Activated CD4-positive, alpha-beta T cell treated with anti-CD3 and anti-CD28 coated beads, Interleukin-2, amount 10 ng/mL, durations not matched to agents 7 days and 5 days (primary cell): ENCODE data around the gene AMBRA1. TPM values are rescaled to one million over a fixed set of nuclear protein-coding genes. Genes with fewer than 3 reads are reported as not detected.

Experiments used
- CTCF ChIA-PET: fragments of 350-600 bp; sonication (Branson Sonifier 250); formaldehyde crosslinking; loops from one replicate; lab custom pipeline; 2021; ENCODE audit warnings: antibody characterized with exemption; lab: Charles Lee
- POLR2A ChIA-PET: fragments of 350-600 bp; sonication (Branson Sonifier 250); formaldehyde crosslinking; loops from one replicate; lab custom pipeline; 2021; ENCODE audit warnings: antibody characterized with exemption; lab: Charles Lee
- DNase-seq: peaks from one replicate; pipeline ENCODE4 v3.0.0-alpha.2; 2020
- H3K27ac Mint-ChIP-seq: one replicate; pipeline ENCODE4 v1.8.0; 2021; ENCODE audit warnings: mild to moderate bottlenecking, moderate library complexity, mixed read lengths
- H3K27me3 Mint-ChIP-seq: one replicate; pipeline ENCODE4 v1.8.0; 2021; ENCODE audit warnings: mixed read lengths
- H3K36me3 Mint-ChIP-seq: one replicate; pipeline ENCODE4 v1.8.0; 2021; ENCODE audit warnings: low read depth, mixed read lengths
- H3K4me1 Mint-ChIP-seq: one replicate; pipeline ENCODE4 v1.8.0; 2021; ENCODE audit warnings: mixed read lengths
- H3K4me3 Mint-ChIP-seq: one replicate; pipeline ENCODE4 v1.8.0; 2021; ENCODE audit warnings: mild to moderate bottlenecking, moderate library complexity, mixed read lengths
- H3K9me3 Mint-ChIP-seq: one replicate; pipeline ENCODE4 v1.8.0; 2021; ENCODE audit warnings: mixed read lengths
- total RNA-seq, 2 experiments: library from RNA; stranded (reverse); gene quantifications; one replicate each; pipeline ENCODE4 v1.2.3, GENCODE V29; 2021

AMBRA1 gene
- total RNA-seq, 2 experiments from 2014 or later = 38.4 to 40.0 TPM

DNA sequence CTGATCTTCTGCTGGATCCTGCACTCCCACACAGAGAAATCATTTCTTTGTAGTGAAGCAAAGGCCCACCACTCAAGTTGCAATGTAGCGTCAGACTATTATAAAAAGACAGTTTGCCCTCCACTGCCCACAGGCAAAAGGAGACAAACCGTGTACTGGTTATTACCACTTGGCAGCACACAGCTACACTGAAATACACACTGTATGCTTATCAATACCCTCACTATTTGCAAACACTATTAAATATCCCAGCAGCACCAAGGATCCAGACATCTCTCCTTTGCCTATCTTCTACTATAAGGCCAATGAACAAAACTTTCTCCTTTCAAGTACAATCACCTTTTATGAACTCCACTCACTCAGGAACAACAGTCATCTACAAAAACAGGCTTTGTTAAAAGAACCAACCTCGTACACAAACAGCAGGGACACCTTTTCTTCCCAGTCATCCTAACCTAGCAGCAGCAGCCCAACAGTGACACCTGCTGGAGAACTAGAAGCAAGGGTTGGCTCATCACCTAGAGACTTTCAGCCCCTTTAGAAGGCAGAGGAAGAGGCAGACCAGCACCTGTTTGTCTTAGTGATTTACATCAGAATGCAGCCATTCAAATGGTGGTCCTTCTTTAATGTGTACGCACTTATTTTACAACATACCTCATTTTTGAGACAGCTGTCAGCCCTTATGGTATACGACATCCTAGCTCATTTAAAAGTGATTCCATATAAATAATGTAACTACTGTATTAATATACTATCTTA is 56.1 kb downstream of the AMBRA1 start:
- H3K9me3 Mint-ChIP-seq = no peaks in the 10 kb centered on the region
- H3K36me3 Mint-ChIP-seq = peaks cover 21% of the 10 kb centered on the region
- no peak overlapping the region for H3K27ac Mint-ChIP-seq
- ChIA-PET CTCF (interaction anchor here (0.5 to 1.8 kb wide), 3 partner anchors 9 to 408 kb away, joined by 3 to 4 read pairs (median 3); no protein-coding TSS in a partner anchor), POLR2A (no interaction called here)
- no peak overlapping the region for H3K4me3 Mint-ChIP-seq
- peaks cover 11% of the 10 kb centered on the region for H3K4me1 Mint-ChIP-seq
- DNase-seq = peak; percentile 78
- H3K27me3 Mint-ChIP-seq = no peaks in the 10 kb centered on the region

DNA sequence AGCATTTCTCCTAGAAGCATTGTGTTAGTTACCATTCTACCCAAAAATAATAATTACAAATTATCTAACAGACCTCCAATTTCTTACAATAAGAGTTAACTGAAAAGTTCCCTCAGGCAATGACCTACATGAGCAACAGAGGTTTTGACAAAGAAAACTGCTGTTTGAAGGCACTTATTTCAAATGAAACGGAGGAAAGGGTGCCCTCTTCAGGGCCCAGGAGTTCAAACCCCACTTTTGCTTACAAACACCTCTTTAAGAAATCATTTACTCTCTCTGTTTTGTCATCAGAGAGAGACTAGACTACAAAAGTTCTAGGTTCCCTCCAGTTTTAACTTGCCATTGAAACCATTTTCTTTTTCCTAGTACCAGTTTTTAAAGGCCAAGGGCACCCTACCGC is 56.7 kb downstream of the AMBRA1 start:
- Mint-ChIP-seq H3K36me3 (peaks cover 16% of the 10 kb centered on the region), H3K27ac (no peak overlapping the region), H3K27me3 (no peaks in the 10 kb centered on the region), H3K4me1 (peaks cover 11% of the 10 kb centered on the region), H3K4me3 (no peak overlapping the region), H3K9me3 (no peaks in the 10 kb centered on the region)
- POLR2A ChIA-PET = no interaction called here
- DNase-seq = no peak
- CTCF ChIA-PET = interaction anchor here (0.5 to 1.7 kb wide), 2 partner anchors 58 to 408 kb away, joined by 3 read pairs; no protein-coding TSS in a partner anchor

DNA sequence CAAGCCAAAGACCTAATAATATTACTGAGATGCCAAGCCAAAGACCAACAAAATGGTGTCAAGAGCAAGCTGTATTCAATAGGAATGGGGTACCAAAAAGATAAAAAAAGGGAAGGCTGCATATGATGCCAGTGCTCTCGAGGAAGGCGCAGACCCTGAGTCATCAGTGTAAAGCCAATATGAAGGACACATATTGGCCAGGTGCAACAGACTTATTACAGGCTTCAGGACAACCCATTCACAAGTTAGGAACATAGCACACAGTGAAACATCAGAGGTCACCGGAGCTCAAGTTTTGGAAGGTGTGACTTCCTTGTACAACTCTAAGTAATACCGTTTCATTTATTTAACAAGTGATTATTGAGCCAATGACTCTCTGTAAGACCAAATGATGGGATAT is 58.1 kb downstream of the AMBRA1 start:
- Mint-ChIP-seq H3K4me3 (no peak overlapping the region), H3K36me3 (peaks cover 6% of the 10 kb centered on the region), H3K27ac (no peak overlapping the region), H3K27me3 (no peaks in the 10 kb centered on the region), H3K9me3 (no peaks in the 10 kb centered on the region), H3K4me1 (peaks cover 9% of the 10 kb centered on the region)
- POLR2A ChIA-PET = no interaction called here
- DNase-seq = no peak
- CTCF ChIA-PET = no interaction called here

DNA sequence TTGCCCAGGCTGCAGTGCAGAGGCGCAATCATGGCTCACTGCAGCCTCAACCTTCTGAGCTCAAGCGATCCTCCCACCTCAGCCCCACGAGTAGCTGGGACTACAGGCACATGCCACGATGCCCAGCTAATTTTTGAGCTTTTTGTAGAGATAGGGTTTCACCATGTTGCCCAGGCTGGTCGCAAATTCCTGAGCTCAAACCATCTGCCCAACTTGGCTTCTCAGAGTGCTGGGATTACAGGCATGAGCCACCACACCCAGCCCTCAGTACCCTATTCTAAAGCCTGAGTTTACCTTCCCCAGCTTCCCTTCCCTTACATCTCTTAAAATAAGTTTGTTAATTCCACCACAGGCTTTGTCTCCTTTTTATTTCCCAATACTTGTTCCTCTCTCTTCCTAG is 59.1 kb downstream of the AMBRA1 start:
- ChIA-PET CTCF (no interaction called here), POLR2A (no interaction called here)
- H3K36me3 Mint-ChIP-seq = peaks cover 6% of the 10 kb centered on the region
- H3K4me3 Mint-ChIP-seq = no peak overlapping the region
- H3K4me1 Mint-ChIP-seq = peaks cover 9% of the 10 kb centered on the region
- no peaks in the 10 kb centered on the region for H3K27me3 Mint-ChIP-seq
- no peak for DNase-seq
- H3K9me3 Mint-ChIP-seq = no peaks in the 10 kb centered on the region
- no peak overlapping the region for H3K27ac Mint-ChIP-seq

DNA sequence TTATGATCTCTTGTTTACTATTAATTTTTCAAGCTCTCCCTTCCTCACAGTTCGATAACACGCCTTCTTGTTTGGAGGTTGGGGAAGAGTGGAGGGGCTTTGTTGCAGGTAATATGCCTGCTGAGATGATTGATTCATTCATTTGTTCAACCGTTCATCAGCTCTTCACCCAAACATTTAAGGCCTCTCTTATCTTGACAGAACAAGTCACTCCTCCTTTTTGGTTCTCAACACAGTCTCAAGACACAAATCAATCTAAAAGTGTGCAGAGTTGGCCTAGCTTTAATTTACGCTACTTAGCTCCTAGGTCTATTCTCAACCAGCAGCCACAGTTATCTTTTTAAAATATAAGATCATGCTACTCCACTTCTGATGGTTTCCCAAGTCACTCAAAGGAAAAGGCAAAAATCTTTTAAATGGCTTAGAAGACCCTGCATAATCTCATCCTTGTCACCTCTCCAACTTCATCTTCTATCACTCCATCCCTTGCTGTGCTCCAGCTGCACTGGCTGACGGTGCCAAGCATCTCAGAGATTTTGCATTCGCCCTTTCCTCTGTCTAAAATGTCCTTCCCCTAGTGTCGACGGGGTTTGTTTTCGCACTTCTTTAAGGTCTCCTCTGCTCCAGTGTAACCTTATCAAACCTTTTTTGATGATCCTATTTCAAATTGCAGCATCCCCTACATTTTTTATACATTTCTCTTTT is 60.3 kb downstream of the AMBRA1 start:
- no peaks in the 10 kb centered on the region for H3K27me3 Mint-ChIP-seq
- peaks cover 4% of the 10 kb centered on the region for H3K36me3 Mint-ChIP-seq
- peaks cover 19% of the 10 kb centered on the region for H3K4me1 Mint-ChIP-seq
- ChIA-PET CTCF (interaction anchor here (1.3 to 1.6 kb wide), 2 partner anchors 54 to 181 kb away, joined by 3 read pairs; no protein-coding TSS in a partner anchor), POLR2A (no interaction called here)
- no peak overlapping the region for H3K4me3 Mint-ChIP-seq
- no peaks in the 10 kb centered on the region for H3K9me3 Mint-ChIP-seq
- no peak for DNase-seq
- no peak overlapping the region for H3K27ac Mint-ChIP-seq

DNA sequence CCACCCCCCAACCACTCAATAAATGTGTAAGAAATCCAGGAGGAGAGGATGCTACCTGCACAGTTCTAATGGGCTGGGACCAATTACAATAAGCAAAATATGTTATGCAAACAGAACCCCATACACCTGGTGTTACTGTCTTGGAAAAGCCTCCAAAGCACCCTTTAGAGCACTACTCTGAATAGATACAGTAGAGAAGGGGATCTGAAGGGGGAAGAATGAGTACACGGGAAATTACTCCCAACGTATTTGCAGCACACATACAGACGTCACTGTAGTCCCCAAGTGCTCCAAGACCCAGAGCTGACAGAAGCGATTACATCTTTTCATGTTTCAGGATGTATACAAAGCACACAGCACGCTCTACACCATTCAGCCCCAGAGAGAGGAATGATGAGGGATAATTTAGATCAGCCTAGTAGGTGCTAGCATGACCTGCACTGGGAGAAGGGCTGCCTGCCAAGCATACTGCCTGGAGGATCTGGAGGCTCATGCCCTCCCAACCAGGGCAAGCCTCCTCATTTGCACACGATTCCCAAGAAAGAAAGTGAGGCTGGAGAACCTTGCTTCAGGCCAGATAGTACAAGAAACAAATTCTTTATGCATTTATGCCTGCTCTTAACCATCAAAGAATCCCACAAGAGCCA is 63.8 kb downstream of the AMBRA1 start:
- peaks cover 11% of the 10 kb centered on the region for H3K36me3 Mint-ChIP-seq
- no peak overlapping the region for H3K27ac Mint-ChIP-seq
- no peak for DNase-seq
- H3K9me3 Mint-ChIP-seq = no peaks in the 10 kb centered on the region
- peaks cover 19% of the 10 kb centered on the region for H3K4me1 Mint-ChIP-seq
- POLR2A ChIA-PET = no interaction called here
- H3K4me3 Mint-ChIP-seq = no peak overlapping the region
- H3K27me3 Mint-ChIP-seq = no peaks in the 10 kb centered on the region
- CTCF ChIA-PET = interaction anchor here (0.6 to 1.5 kb wide), 12 partner anchors 13 to 874 kb away, joined by 3 to 6 read pairs (median 4); no protein-coding TSS in a partner anchor

DNA sequence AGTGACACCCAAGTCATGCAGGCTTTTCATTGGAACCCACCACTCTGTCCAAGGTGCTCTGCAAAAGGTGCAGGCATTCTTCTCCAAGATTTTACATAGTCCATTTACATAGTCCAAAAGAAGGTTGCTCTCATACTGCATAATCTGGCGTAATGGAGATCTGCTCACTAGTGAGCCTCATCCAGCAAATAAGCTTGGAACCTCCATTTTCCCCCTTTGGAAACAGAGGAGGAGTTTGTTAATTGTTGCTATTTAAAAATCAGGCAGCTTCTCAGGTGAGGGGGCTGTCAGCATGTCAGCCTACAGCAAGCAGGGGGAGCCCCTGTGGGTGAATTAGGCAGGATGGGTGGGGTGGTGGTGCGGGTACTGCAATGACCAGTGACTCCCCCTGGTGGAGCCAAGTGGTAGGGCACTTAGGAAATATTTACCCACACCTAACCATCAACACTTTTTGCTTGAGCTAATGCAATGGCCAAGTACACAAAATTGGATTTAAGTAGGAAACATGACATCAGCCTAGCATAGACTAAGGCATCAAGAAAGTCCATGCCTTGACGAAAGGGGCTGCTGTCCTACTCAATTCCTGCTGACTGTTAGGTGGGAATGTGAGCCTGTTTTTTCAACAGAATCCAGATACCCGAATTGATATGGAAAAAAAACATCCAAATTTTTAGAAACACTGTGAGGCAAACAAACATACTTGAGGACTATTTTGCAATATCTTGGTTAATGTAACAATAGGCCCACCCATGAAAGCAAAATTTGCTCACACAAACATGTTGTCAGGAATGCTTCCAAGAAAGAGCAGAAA is 64.5 kb downstream of the AMBRA1 start:
- H3K4me3 Mint-ChIP-seq = no peak overlapping the region

DNA sequence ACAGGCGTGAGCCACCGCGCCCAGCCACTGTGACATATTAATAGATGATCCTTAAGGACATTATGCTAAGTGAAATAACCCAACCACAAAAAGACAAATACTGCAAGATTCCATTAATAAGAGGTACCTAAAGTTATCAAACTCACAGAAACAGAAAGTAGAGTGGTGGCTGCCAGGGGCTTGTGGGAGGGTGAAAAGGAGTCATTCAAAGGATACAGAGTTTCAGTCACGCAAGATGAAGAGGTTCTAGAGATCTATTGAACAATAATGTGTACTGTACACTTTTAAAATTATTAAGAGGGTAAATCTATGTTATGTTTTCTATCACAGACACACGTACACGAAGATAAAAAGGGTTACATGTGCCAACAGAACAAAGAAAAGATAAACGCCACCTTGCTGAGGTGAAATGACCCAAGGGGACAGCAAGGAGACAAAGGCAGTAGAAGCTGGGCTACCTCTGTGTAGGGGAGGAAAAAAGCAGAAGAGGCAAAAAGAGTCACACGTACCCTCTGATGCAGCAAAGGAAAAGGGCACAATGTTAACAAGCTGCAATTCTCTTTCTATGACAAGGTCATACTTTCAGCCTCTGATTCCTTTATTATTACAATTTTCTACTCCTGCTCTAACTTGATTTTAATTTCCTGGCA is 65.3 kb downstream of the AMBRA1 start:
- no peak for DNase-seq
- Mint-ChIP-seq H3K4me3 (no peak overlapping the region), H3K9me3 (no peaks in the 10 kb centered on the region), H3K27ac (no peak overlapping the region), H3K36me3 (peaks cover 11% of the 10 kb centered on the region), H3K27me3 (no peaks in the 10 kb centered on the region), H3K4me1 (peaks cover 19% of the 10 kb centered on the region)
- CTCF ChIA-PET = interaction anchor here (0.6 to 1.5 kb wide), 11 partner anchors 10 to 397 kb away, joined by 3 to 6 read pairs (median 4); partner anchors contain the start of gene CHRM4
- POLR2A ChIA-PET = no interaction called here

More for the DNA sequence above, 64.5 kb downstream of the AMBRA1 start:
- DNase-seq = peak; percentile 79
- CTCF ChIA-PET = interaction anchor here (0.6 to 1.5 kb wide), 15 partner anchors 9 to 875 kb away, joined by 3 to 6 read pairs (median 4); partner anchors contain the start of gene CHRM4
- Mint-ChIP-seq H3K4me1 (peaks cover 19% of the 10 kb centered on the region), H3K9me3 (no peaks in the 10 kb centered on the region), H3K27me3 (no peaks in the 10 kb centered on the region), H3K27ac (no peak overlapping the region), H3K36me3 (peaks cover 11% of the 10 kb centered on the region)
- POLR2A ChIA-PET = no interaction called here

DNA sequence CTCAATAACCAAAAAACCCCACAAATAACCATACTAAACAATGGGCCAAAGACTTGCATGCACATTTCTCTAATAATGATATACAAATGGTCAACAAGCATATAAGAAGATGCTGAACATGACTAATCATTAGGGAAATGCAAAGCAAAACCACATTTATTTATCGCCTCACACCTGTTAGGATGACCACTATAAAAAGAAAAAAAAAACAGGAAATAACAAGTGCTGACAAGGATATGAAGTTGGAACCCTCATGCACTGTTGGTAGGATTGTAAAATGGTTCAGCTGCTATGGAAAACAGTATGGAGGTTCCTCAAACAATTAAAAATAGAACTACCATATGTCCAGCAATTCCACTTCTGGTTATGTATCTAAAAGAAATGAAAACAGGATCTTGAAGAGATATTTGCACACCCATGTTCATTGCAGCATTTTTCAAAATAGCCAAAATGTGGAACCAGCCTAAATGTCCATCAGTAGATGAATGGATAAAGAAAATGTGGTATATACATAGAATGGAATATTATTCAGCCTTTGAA is 66.2 kb downstream of the AMBRA1 start:
- Mint-ChIP-seq H3K9me3 (no peaks in the 10 kb centered on the region), H3K27ac (no peak overlapping the region), H3K4me3 (no peak overlapping the region), H3K27me3 (no peaks in the 10 kb centered on the region), H3K36me3 (peaks cover 16% of the 10 kb centered on the region), H3K4me1 (peaks cover 19% of the 10 kb centered on the region)
- CTCF ChIA-PET = interaction anchor here (0.6 to 1.9 kb wide), 3 partner anchors 23 to 176 kb away, joined by 3 to 4 read pairs (median 3); no protein-coding TSS in a partner anchor
- POLR2A ChIA-PET = no interaction called here
- no peak for DNase-seq

DNA sequence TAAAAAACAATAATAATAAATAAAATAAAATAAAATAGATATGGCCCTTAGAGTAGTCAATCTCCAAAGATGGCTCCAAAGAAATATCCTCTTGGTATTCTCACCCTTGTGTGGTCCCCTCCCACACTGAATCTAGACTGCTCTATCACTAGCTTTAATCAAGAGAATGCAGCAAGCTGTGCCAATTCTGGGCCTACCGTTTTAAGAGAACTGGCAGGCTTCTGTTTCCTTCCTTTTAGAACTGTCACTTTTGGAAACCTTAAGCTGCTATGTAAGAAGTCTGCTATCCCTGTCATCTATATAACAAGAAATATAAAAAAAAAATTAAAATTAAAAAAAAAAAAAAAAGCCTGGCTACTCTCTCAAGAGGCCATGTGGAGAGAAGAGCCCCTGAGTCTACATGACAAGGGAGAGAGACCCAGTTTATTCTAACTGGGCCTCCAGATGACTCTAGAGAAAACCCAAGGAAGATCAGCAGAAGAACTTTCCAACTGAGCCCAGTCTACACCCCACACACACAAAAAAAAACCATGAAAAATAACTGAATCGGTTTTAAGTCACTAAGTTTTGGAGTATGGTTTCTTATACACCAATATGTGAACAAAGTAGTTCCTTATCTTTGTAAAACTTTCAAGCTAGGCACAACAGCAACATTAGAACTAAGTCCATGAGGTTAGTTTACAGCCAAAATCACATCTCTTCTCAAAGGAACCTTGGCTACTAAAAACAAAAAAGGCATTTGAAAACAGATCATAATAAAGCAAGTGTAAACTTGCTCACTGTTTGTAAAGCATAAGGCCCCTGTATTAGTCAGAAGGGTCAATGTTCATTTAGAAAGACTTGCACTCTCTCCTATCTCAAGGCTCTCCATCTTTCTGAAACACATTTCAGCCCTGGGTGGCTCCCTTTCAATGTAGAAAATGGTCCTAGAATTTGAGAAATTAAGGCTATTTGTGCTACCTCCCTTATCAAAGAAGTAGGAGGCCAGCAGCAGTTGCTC is 67.3 kb downstream of the AMBRA1 start:
- Mint-ChIP-seq H3K9me3 (no peaks in the 10 kb centered on the region), H3K4me3 (no peak overlapping the region), H3K27ac (no peak overlapping the region), H3K36me3 (peaks cover 16% of the 10 kb centered on the region), H3K27me3 (no peaks in the 10 kb centered on the region), H3K4me1 (peaks cover 19% of the 10 kb centered on the region)
- ChIA-PET POLR2A (no interaction called here), CTCF (interaction anchor here (1.9 kb wide), 1 partner anchor 21 kb away, joined by 4 read pairs; no protein-coding TSS in a partner anchor)
- DNase-seq = no peak
